Uterus (tissue), 4 donors: ENCODE results near the gene TEX2. TPM values are rescaled to one million over a fixed set of nuclear protein-coding genes. Genes with fewer than 3 reads are reported as not detected.

ENCODE experiments used
- DNase-seq, 2 donors: peaks; one replicate each; pipeline ENCODE4 v3.0.0-alpha.2; 2019 to 2020
- H3K27ac ChIP-seq, 2 donors: fragments of 200-600 bp; sonication (generic); 1 replicate in 1 of 2; 2 replicates in 1 of 2; pipeline ENCODE4 v1.5.1; 2016 to 2018
- H3K27me3 ChIP-seq, 2 donors: fragments of 200-600 bp; sonication (generic); one replicate each; pipeline ENCODE4 v1.5.1; 2018 to 2019; ENCODE audit warnings: control low read depth in 1 of 2
- H3K36me3 ChIP-seq, 2 donors: fragments of 200-600 bp; sonication (generic); one replicate each; pipeline ENCODE4 v1.5.1; 2019; ENCODE audit warnings: control low read depth in 1 of 2
- H3K4me1 ChIP-seq, 2 donors: fragments of 200-600 bp; sonication (generic); one replicate each; pipeline ENCODE4 v1.5.1; 2018 to 2019; ENCODE audit warnings: control low read depth in 1 of 2
- H3K4me3 ChIP-seq, 2 donors: fragments of 200-600 bp; sonication (generic); 1 replicate in 1 of 2; 2 replicates in 1 of 2; pipeline ENCODE4 v1.5.1; 2018 to 2019; ENCODE audit warnings: mild to moderate bottlenecking in 1 of 2
- H3K9me3 ChIP-seq, 2 donors: fragments of 200-600 bp; sonication (generic); one replicate each; pipeline ENCODE4 v1.5.1; 2019; ENCODE audit warnings: control low read depth in 1 of 2
- POLR2A ChIP-seq, 2 donors: fragments of 450-650 bp; IDR thresholded peaks; one replicate each; pipeline ENCODE4 v1.6.1; 2016; ENCODE audit warnings: antibody characterized with exemption in 2 of 2, mild to moderate bottlenecking in 1 of 2, moderate library complexity in 1 of 2
- intact Hi-C: fragments of 100-400 bp; cut with DNase I; formaldehyde crosslinking; loops from one replicate; pipeline ENCODE4 v1.15.1; 2023; ENCODE audit warnings: low total_unique reads
- total RNA-seq, 4 donors: library from RNA; depleted of rRNA in 3 of 4; stranded (reverse); fragments of >200 nt in 3 of 4; gene quantifications; one replicate each; pipeline versions ENCODE4 v1.1.0 to v1.2.4, GENCODE V29; 2014 to 2023
- TF ChIP-seq, protein P1 (sequence below), 4 experiments: fragments of 200-600 bp in 2 of 4; fragments of 450-650 bp in 2 of 4; sonication (generic) in 2 of 4; IDR thresholded peaks; one replicate each; pipeline ENCODE4 v1.5.1; 2016 to 2019; ENCODE audit warnings: antibody characterized with exemption in 4 of 4, mild to moderate bottlenecking in 2 of 4, moderate library complexity in 1 of 4
- donor health status: DM: yes; HTN: yes; CAD: no.

Gene TEX2
- total RNA-seq, 4 donors from 2014 or later = 23.8 to 43.4 (median 35.6) TPM

DNA sequence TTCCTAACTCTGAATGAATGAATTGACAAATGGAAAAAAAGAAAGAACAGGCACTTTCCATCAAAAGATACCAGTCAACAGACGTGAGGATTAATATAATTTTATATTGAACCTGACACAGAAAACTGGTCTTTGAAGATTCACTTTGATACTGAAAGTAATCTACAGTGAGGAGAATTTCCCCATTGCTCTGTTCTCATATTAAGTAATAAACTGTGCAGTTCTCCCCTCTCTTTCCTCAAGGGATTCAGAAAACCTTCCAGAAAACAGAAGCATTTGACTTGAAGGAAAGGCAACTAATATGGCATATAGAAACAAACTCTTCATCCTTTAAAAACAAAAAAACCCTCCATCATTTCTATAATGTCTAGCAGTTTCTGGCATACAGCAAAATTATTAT is 2.2 kb downstream of the TEX2 start:
- intact Hi-C loops = loop anchor here (10.0 kb wide), 1 partner anchor 106 kb away; no protein-coding TSS in a partner anchor
- peaks cover 3 to 4% of the 10 kb centered on the region in 2 donors for H3K4me1 ChIP-seq
- TF ChIP-seq POLR2A (IDR thresholded peaks at IDR 0.05) = no peak
- TF ChIP-seq, protein P1, sequence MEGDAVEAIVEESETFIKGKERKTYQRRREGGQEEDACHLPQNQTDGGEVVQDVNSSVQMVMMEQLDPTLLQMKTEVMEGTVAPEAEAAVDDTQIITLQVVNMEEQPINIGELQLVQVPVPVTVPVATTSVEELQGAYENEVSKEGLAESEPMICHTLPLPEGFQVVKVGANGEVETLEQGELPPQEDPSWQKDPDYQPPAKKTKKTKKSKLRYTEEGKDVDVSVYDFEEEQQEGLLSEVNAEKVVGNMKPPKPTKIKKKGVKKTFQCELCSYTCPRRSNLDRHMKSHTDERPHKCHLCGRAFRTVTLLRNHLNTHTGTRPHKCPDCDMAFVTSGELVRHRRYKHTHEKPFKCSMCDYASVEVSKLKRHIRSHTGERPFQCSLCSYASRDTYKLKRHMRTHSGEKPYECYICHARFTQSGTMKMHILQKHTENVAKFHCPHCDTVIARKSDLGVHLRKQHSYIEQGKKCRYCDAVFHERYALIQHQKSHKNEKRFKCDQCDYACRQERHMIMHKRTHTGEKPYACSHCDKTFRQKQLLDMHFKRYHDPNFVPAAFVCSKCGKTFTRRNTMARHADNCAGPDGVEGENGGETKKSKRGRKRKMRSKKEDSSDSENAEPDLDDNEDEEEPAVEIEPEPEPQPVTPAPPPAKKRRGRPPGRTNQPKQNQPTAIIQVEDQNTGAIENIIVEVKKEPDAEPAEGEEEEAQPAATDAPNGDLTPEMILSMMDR (IDR thresholded peaks at IDR 0.05) = no peak

DNA sequence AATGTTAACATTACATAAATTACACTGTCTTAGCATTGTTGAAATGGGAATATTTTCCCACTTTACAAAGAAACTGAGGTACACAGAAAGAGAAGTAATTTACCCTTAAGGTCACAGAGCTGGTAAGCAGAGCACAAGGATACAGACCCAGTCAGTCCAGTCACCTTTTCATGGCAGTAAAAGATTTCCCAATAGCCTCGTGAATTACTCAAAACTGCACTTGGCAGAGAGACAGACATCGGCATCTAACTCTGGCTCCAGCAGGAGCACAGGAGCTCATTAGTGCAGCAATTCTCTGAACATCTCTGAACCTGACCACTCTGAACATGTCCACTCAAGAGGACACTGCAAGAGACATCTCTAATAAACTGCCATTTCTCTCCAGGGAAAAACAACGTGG is 3.1 kb downstream of the TEX2 start:
- no peak for DNase-seq
- intact Hi-C loops = loop anchor here (10.0 kb wide), 1 partner anchor 105 kb away; no protein-coding TSS in a partner anchor
- H3K9me3 ChIP-seq = no peaks in the 10 kb centered on the region
- H3K4me3 ChIP-seq = no peak overlapping the region
- no peak for TF ChIP-seq POLR2A (IDR thresholded peaks at IDR 0.05)
- TF ChIP-seq, protein P1 (IDR thresholded peaks at IDR 0.05) = no peak
- H3K36me3 ChIP-seq = no peaks in the 10 kb centered on the region
- H3K27ac ChIP-seq = no peak overlapping the region
- peaks cover 3 to 4% of the 10 kb centered on the region in 2 donors for H3K4me1 ChIP-seq
- H3K27me3 ChIP-seq = no peaks in the 10 kb centered on the region

More for the DNA sequence above, 2.2 kb downstream of the TEX2 start:
- H3K9me3 ChIP-seq = no peaks in the 10 kb centered on the region
- H3K27me3 ChIP-seq = no peaks in the 10 kb centered on the region
- H3K27ac ChIP-seq = no peak overlapping the region
- no peak for DNase-seq
- H3K36me3 ChIP-seq = no peaks in the 10 kb centered on the region
- H3K4me3 ChIP-seq = peak overlapping the region in 1 of 2 donors; percentile 96

DNA sequence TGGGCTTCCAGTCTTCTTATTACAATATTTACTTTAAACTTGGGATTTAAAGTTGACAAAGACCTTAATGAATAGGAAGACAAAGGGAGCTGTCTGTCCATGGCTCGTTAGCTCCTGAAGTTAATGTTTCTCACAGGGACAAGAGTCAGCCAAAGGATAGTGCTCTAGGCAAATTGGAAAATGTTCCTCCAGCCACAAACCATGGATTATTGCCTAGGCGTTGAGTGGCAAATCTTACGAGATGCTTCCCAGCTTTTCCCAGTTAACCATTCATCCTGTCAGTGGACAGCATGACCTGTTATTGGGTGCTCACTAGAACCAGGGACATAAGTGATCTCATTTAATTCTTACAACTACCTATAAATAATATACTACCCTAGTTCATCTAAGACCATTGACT is 3.6 kb downstream of the TEX2 start:
- H3K27ac ChIP-seq = no peak overlapping the region

DNA sequence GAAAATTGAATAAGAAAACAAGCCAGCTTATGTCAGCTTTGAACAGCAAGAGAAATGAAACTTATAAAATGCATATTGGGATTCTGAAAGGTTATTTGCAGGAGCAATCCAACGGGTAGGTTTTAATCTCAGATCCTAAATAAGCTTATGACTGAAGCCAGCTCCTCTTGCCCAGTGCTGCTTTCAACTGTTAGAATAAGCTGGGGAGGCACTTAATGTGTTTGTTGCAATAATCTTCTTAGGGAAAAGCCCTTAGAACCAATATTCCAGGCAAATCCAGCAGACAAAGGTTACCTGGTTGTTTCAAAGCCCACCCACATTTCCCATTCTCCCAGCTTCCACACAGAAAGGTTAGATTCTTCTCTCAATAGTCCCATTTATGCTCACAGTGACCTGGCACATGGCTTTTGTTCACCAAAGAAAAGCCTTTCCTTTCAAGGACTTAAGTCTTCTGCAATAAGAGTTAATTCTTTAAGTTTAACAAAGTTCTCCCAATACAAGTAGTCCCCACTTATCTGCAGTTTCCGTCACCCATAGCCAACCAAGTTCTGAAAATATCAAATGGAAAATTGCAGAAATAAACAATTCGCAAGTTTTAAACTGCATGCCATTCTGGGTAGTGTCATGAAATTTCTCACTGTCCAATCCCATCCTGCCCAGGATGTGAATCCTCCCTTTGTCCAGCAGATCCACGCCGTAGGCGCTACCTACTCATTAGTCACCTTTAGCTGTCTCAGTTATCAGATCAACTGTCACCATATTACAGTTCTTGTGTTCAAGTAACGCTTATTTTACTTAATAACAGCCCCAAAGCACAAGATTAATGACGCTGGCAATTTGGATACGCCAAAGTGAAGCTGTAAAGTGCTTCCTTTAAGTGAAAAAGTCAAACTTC is 5.9 kb downstream of the TEX2 start:
- H3K27me3 ChIP-seq = no peaks in the 10 kb centered on the region
- TF ChIP-seq, protein P1 (IDR thresholded peaks at IDR 0.05) = no peak
- H3K4me3 ChIP-seq = no peak overlapping the region
- peaks cover 3 to 4% of the 10 kb centered on the region in 2 donors for H3K4me1 ChIP-seq
- no peaks in the 10 kb centered on the region for H3K9me3 ChIP-seq
- no peaks in the 10 kb centered on the region for H3K36me3 ChIP-seq
- no peak for DNase-seq
- no peak overlapping the region for H3K27ac ChIP-seq
- intact Hi-C loops = no loop called here

More for the DNA sequence above, 3.6 kb downstream of the TEX2 start:
- Histone ChIP-seq H3K27me3 (no peaks in the 10 kb centered on the region), H3K9me3 (no peaks in the 10 kb centered on the region), H3K4me3 (no peak overlapping the region), H3K4me1 (peaks cover 3 to 4% of the 10 kb centered on the region in 2 donors), H3K36me3 (no peaks in the 10 kb centered on the region)
- intact Hi-C loops = no loop called here
- TF ChIP-seq, protein P1 (IDR thresholded peaks at IDR 0.05) = no peak
- TF ChIP-seq POLR2A (IDR thresholded peaks at IDR 0.05) = no peak
- no peak for DNase-seq

DNA sequence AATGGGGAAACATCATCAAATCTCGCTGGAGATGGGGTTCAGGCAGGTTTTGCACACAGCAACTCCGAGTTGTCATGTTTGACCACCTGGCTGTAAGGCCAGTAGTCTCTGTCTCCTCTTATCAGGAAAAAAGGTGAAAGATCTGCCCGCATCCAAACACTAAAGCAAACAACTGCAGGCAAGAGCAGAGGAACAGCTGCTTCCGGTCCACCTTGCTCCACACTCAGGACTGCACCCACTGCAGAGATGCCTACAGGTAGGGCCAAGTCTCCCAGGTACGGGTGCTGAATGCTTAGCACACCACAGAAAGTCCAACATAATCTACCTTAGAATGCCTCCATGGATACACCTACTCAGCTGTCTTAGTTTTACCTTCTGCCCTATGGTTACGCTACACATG is 7.3 kb downstream of the TEX2 start:
- no peak overlapping the region for H3K27ac ChIP-seq
- DNase-seq = no peak
- no peaks in the 10 kb centered on the region for H3K9me3 ChIP-seq
- no peak overlapping the region for H3K4me3 ChIP-seq
- H3K36me3 ChIP-seq = no peaks in the 10 kb centered on the region
- intact Hi-C loops = no loop called here
- no peaks in the 10 kb centered on the region for H3K27me3 ChIP-seq
- TF ChIP-seq, protein P1 (IDR thresholded peaks at IDR 0.05) = no peak
- TF ChIP-seq POLR2A (IDR thresholded peaks at IDR 0.05) = no peak
- peaks cover 0 to 3% of the 10 kb centered on the region in 2 donors for H3K4me1 ChIP-seq
